Sigmoid colon (tissue), 4 donors: Measurements from ENCODE around the gene KSR1.
"Not testable (repeated sequence)": the region's sequence is repeated elsewhere in the genome, so short reads cannot be mapped to it uniquely, and the experiment has no call there.

Source experiments
- CTCF ChIP-seq, 4 experiments: fragments of 450-650 bp in 3 of 4; fragments of 200-600 bp in 1 of 4; IDR thresholded peaks; one replicate each; pipeline ENCODE4 v1.5.1; 2016 to 2019; ENCODE audit warnings: antibody characterized with exemption in 4 of 4, mild to moderate bottlenecking in 3 of 4, moderate library complexity in 2 of 4
- POLR2A ChIP-seq, 2 donors: fragments of 450-650 bp; IDR thresholded peaks; one replicate each; pipeline ENCODE4 v1.6.1; 2016; ENCODE audit warnings: antibody characterized with exemption in 2 of 2, mild to moderate bottlenecking in 2 of 2, moderate library complexity in 2 of 2
- POLR2AphosphoS5 ChIP-seq, 4 donors: sonication (generic); formaldehyde crosslinking; IDR thresholded peaks; one replicate each; pipeline ENCODE4 v1.6.1; 2017; ENCODE audit warnings: antibody characterized with exemption in 4 of 4

- TF ChIP-seq POLR2AphosphoS5, CTCF, POLR2A (IDR thresholded peaks at IDR 0.05): not testable (repeated sequence)
Observed at GRCh38 chr17:27629260-27629659, 173.0 kb downstream of the KSR1 start.
